HG03095 (cell line): ENCODE data around the gene IL1RL1.
A peak's percentile ranks its signal among the peaks of the same experiment; 100 is the strongest.

Experiments used
- ATAC-seq: cut with Tn5 transposase; IDR thresholded peaks from one replicate; pipeline ENCODE4 v1.9.1; 2021; ENCODE audit warnings: moderate library complexity; ENCODE audit not compliant: unreplicated experiment

IL1RL1 gene

DNA sequence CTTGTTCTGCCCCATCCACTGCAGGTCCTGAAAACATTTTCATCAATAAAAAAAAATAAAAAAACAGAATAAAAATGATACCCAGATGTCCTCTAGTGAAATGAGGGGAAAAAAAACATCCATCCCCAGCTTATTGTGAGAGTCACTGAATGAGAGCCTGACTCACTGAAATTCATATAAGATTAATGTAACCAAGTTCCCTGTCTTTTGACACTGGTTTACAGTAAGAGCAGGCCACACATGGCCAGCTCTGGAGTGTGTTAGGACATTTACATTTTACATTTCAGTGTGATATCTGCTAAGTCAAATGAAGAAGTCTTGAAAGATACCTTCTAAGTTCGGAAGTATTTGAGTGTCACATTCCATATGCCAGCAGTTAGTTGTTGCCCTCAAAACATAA lies 23.1 kb downstream of the IL1RL1 start:
- no peak for ATAC-seq

DNA sequence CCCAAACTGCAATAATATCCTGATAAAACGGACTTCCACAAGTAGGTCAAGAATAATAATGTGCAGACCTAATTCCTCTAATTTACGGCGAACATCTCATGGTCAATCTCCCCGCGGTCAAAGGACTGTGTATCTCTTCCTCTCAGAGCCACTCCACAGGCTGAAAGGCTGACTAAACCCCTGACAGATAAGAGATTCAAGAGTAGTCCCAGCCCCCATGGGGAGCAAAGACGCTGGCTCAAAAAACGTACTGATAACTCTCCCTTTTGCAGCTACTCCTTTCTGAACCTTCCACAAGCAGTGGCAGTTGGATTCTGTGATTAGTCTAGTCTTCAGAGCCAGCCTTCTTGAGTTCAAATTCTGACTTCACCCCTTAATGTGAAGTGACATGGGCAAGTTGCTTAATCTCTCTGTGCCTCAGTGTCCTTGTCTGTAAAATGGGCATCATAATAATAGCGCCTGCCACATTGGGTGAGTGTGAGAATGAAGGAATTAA lies 24.6 kb downstream of the IL1RL1 start:
- ATAC-seq = no peak

GRCh38 chr2:102336502-102336945 lies 25.2 kb downstream of the IL1RL1 start:
- ATAC-seq = no peak

- no peak for ATAC-seq
Observed at GRCh38 chr2:102337012-102337411, 25.6 kb downstream of the IL1RL1 start.

DNA sequence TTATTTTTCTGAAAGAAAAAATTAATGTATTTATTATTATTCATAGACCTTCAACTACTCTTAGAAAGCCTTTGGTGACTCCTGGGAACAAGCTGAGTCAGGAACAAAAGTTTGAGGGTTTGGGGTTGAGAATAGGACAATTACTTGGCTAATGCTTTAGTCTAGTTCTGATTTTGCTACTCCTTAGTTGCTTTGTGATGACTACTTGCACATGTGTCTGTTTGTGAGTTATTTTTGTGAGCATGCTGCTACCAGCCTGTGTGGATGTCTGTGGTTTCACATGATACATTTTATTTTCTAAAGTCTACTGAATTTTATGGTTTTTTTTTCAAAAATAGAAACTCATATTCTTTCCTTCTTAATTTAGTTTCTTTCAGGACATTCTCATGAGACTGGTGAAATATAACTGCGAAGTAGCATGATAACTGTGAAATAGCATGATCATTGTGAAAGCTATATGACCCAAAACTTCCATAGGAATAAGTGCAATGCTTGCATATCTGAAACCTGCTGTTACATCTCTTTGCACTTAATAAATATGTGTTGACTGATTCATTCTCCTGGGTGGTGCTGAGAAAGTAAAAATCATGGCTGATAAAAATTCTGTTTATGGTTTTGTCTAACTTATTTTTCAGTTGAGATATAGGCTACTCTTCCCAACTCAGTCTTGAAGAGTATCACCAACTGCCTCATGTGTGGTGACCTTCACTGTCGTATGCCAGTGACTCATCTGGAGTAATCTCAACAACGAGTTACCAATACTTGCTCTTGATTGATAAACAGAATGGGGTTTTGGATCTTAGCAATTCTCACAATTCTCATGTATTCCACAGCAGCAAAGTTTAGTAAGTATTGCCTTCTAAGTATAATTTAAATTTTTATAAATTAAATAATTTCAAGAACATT lies 26.4 kb downstream of the IL1RL1 start:
- no peak for ATAC-seq

DNA sequence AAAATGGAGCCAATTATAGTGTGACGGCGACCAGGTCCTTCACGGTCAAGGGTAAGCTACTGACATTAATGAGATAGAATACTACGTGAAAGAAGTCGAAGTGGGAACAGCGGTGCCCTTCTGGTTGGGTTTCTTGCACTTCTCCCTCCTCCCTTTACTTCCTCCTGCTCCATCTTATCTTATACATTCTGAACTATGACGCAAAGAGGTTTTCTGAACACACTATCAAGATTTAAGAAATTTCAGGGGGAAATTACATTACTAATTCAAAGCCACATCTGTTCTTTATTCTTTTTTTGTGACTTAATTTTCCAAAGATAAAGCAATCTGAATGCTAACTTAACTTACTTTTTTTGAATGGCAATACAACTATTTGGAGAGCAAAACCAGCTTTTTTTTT lies 29.4 kb downstream of the IL1RL1 start:
- ATAC-seq = no peak

GRCh38 chr2:102342888-102343287 lies 31.5 kb downstream of the IL1RL1 start:
- no peak for ATAC-seq

DNA sequence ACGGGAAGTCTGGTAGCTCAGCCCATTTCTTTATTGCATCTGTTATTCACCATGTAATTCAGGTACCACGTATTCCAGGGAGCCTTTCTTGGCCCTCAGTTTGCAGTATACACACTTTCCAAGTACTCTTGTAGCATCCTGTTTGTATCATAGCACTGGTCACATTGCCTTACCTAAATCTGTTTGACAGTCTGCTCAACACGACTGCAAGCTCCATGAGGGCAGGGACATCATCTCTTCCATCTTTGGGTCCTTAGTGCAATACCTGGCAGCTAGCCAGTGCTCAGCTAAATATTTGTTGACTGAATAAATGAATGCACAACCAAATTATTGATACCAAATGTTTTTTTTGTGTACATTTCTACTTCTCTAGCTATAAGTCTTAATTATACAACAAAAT lies 33.0 kb downstream of the IL1RL1 start:
- ATAC-seq = no peak

DNA sequence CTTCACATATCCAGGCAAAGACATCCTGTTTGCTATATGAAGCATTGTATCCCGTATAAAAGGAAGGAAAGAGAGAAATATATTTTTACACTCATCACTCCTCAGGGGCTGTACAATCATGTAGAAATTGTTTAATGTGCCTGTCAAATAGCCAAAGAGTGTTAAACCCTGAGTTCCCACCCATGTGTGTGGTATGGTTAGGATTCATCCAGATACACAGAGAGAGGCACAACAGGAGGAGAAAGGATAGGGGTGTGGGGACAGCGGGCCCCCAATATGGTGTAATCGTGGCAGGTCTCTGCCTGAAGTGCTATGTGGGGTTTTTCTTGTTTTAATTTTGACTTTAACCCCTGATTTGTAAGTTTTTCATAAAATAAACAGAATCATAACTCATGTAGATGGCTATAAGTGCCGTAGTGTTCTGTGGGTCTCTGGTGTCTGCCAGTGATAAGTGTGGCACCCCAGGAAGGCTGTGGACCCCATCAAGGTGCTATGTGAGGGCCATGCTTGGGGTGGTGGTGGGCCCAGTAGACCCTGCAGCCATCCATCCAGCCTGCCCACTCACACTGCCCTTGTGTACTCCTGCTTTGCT lies 34.1 kb downstream of the IL1RL1 start:
- ATAC-seq = no peak

DNA sequence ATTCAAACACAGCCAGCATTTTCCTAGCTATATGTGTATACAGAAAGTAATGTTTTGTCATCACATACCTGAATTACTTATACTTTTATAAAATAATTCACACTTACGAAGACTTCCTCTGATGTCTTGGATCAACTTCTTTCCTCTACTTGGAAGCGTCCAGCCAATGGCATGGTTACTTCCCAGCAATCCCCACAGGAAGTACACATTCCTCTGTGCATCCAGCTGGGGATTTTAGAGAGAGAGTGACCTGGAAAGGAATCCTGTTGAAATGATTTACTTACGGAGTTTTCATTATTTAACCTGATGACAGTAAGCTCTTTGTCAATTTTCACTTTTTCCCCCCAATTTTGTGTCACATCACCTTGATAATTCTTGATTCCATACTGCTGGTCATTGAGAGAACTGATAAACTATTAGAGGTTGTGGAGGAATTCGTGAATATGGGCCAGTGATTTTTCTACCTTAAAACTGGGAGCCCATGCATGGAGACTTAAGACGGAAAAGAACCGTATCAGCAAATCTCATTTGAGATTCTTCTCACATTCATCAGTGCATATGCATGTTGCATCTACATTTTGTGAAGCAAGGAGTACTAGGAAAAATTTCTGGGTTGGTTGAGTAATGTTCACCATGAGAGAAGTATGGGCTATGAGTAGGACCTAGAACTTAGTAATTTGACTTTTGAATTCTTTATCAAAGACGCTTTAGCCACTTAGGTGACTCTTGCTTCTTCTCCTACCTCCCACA lies 35.2 kb downstream of the IL1RL1 start:
- ATAC-seq = no peak

DNA sequence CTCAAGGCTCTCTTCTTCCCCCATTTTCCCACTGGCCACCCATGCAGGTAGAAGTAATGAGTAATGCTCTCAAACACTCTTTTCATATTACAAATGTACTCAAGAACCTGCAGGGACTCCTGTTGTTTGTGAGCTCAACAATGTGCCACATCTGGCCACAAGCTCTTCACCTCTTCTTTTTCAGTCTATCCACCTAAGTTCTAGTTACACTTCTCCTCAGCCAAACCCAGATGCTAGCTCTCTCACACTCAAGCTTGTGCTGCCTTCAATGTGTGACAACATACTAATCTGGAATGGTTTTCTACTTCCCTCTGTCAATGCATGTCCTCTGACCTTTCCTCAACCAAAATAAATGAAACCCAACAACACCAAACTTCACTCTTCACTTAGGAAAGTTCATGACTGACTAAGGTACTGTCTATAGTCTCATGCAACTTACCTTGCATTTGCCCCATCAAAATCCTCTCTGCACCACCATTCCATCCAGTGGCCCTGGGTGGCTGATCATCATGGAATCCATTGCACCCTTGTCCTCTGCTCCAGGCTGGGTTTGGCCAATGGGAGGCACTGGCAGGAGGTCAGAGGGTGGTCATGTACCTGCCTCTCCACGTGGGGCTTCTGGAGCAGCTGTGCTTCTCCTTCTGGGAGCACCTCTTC lies 38.9 kb downstream of the IL1RL1 start:
- no peak for ATAC-seq

GRCh38 chr2:102355526-102356380 lies 44.4 kb downstream of the IL1RL1 start, which contains the start of gene IL18R1:
Gene IL18R1 (plus strand): TSS chr2:102355796. CDS start chr2:102362661, 6,865 bp downstream.
- ATAC-seq = peak; percentile 91

DNA sequence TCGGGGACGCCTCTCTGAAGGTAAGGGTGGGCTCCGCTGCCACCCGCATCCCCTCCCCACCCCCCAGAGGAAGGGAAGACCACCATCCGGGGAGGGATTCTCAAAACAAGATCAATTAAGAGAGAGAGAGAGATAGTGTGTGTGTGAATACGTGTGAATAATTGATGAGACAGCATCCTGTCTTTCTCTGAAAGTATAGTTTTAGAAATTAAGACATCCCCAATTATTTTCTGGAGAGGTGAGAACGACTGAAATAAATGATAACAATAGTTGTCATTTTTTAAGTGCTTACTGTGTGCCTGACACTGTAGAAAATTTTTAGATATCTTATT lies 45.0 kb downstream of the IL1RL1 start:
- no peak for ATAC-seq

GRCh38 chr2:102356741-102357140 lies 45.4 kb downstream of the IL1RL1 start:
- ATAC-seq = no peak

GRCh38 chr2:102357937-102358336 lies 46.6 kb downstream of the IL1RL1 start:
- no peak for ATAC-seq

- ATAC-seq = no peak
Observed at GRCh38 chr2:102358496-102358895, 47.1 kb downstream of the IL1RL1 start.

DNA sequence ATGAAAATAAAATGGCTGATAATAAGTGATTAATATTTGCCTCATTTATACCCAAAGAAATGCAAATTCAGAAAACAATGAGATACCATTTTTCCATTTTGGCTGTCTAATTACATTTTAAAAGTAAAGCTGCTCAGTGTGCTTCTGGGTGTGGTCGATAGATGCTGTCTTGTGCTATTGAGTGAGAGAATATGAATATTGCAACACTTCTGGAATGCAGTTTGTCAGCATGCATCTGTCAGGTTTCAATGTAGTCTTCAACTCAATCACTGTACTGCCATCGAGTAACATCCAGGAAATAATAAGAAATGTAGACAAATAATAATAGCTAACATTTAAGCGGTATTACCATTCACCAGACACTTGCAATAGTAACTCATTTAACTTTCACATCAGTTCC lies 48.2 kb downstream of the IL1RL1 start:
- no peak for ATAC-seq

GRCh38 chr2:102361632-102362241 lies 50.4 kb downstream of the IL1RL1 start:
- ATAC-seq = no peak

- ATAC-seq = no peak
Observed at GRCh38 chr2:102365763-102366162, 54.4 kb downstream of the IL1RL1 start.
